ENCODE measurements around the gene NDFIP1.

Gene NDFIP1

GRCh38 chr5:142095035-142095434 lies 13.5 kb upstream of the NDFIP1 start:
- peak; percentile 71 to 92 for DNase-seq

- peak; percentile 29 to 59 for DNase-seq
Measured at GRCh38 chr5:142095651-142096330, 12.8 kb upstream of the NDFIP1 start.

DNA sequence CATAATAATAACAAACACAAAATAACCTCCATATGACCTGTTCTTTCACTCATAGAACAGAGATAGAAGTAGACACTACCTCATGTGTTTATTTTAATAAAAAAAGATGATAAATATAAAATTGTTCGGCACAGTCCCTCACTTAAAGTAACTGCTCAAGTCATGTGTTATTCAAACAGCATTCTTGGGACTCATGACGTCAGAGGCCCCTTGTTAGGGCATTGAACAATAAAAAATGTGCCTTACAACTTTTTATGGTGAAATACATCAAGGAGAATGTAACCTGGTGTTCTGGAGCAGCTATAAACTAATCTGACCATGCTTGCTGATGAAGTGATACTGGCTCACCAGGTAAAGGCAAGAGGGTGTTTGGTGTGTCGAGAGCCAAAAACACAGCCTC lies 12.2 kb upstream of the NDFIP1 start:
- no peak for DNase-seq

DNA sequence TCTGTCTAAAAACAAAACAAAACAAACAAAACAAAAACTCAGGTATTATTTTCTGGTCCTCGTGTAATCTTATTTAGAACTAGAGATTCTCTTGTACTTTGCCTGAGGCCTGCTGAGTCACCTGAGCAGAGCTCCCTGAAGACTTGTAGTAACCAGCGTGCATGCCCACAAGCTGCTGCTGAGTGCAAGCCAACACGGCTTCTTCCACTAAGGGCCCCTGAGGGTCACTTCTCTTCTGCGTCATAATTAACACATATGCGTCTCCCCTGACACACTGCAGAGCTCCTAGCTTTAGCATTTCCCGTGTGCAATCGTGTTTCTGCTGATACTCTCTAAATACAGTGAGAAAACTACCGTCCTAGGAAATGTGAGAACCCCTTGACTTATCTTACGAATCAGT lies 10.9 kb upstream of the NDFIP1 start:
- no peak for DNase-seq

DNA sequence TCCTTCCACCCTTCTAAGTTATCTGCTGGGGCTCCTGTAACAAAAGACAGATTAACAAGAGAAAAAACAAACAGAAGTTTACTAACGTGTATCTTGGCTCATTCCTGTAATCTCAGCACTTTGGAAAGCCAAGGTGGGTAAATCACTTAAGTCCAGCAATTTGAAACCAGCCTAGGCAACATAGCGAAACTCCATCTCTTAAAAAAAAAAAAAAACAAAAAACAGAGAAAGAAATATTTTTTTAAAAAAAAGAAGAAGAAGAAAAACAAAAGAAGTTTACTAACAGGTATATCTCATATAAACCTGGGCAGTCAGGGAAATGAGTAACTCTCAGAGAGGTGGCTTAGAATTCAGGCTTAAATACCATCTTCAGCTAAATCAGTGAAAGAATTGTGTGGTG lies 10.3 kb upstream of the NDFIP1 start:
- no peak for DNase-seq

DNA sequence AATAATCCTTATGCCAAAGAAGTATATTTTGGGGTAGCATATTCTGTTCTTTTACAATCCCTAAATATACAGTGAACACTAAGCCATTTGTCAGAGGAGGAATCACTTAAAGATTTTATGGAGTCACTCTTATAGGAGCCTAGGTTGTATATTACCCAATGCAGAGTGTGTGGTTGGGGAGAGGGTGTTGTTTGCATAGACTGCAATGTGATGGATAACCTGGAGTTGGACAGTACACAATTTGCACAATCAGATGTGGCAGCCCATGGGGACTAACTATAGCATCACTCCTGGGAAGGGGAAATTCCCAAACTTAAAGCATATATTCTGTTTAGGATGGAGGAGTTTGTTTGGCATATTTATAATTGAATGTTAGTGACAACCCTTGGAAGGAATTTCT lies 9.6 kb upstream of the NDFIP1 start:
- DNase-seq: peak in 1 of 2 donors; percentile 45

DNA sequence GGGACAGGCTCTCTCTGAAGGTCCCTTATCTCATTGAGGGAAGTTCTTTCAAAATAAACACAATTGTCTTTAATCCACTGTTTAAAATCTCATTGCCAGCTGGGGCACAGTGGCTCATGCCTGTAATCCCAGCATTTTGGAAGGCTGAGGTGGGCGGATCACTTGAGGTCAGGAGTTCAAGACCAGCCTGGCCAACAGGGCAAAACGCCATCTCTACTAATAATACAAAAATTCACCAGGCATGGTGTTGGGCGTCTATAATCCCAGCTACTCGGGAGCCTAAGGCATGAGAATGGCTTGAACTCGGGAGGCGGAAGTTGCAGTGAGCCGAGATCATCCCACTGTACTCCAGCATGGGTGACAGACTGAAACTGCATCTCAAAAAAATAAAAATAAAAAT lies 8.3 kb upstream of the NDFIP1 start:
- DNase-seq: no peak

- DNase-seq: no peak
Measured at GRCh38 chr5:142102980-142103740, 5.4 kb upstream of the NDFIP1 start.

DNA sequence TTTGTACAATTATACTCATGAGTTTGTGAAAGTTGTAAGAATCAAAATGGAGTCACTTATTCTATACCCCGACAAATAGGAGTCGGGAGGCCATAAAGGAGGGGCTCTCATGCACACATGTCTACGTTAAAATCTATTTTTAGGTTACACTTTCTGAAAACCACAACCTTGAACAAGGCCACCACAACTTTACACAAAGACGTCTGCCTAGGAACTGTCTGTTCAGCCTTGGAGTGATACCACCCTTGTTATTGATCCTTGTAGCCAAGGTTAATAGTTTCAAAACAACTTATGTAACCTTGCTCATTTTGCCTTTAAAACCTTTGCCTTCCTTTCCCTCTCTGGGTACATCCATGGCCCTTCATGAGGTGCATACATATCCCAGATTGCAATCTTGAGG lies 4.1 kb upstream of the NDFIP1 start:
- no peak for DNase-seq

GRCh38 chr5:142106061-142106460 lies 2.5 kb upstream of the NDFIP1 start:
- DNase-seq: no peak

- no peak for DNase-seq
Measured at GRCh38 chr5:142107036-142107735, 1.4 kb upstream of the NDFIP1 start.

DNA sequence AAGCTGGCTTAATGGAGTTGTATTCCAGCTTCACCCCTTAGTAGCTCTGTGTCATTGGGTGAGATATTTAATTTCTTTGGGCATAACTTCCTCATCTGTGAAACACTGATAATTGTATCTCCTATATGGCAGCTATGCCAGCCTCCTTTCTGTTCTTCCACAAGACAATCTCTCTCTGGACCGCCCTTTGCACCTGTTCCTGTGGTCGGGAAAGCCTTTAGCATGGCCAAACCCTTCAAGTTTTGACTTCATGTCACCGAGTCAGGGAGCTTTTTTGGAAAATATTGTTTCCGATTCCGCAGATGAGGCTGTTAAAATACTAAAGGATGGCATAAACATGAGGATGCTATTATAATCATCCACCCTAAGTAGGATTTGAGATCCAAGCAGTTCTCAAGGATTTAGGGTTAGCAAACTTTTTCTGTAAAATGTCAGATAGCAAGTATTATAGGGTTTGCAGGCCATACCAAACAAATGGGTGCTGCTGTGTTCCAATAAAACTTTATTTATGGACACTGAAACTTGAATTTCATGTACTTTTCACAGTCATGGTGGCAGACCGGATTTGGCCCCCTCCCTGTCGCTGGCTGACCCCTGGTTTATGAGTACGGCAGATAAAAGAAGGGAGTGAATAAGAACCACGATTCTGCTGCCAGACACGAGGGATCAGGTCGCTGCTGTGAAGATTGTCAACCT lies 695 bp upstream of the NDFIP1 start:
- DNase-seq: no peak

GRCh38 chr5:142109331-142110045 lies 909 bp downstream of the NDFIP1 start:
- no peak for DNase-seq

DNA sequence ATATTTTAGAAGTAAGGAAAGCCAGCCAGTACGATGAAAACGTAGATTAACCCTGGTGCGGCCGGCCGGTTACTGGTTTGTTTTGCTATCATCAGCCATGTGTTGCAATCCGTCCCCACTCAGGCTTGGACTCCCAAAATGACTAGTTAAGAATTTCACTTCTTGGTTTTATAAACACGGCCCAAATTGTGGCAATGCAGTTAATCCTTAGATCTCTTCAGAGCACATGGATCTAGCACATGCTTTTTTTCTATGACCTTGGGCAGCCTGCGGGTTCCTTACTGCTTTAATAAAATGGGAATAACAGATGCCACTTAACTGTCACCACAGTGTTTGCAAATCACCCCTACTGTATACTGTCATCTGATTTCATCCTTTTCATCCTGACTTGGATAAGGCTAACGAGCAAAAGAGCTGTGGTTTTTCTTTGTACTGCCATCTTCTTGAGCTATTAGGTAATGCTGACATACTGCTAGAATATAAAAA lies 1.5 kb downstream of the NDFIP1 start:
- peak; percentile 58 to 62 for DNase-seq

DNA sequence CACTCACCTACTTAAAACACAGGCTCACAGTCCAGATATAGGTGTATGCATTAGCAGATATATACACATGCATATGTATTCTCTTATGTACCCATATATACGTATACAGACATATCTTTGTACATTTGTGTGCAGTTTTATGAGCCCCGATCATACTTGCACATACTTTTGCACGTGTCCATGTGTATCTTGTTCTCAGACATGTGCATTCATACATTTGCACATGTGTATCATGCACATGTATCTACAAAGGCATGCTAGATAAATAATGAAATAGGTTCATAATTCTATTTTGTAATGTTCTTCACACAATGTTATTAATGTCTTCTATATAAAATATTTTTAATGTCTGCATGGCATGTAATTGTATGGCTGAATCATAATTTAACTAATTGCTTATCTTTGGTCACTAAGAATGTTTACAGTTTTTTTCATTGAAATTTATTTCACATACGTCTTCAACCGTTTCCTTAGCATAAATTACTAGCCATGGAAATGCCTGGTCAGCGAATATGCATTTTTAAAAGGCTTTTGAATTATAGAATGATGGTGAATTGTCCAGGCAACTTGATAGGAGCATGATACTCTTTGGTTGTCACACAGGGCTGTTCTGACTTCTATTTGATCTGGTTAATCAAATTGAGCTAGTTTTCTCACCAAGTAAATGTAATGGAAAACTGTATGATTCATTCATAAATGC lies 2.6 kb downstream of the NDFIP1 start:
- DNase-seq: no peak

- no peak for DNase-seq
Measured at GRCh38 chr5:142114687-142115086, 6.1 kb downstream of the NDFIP1 start.

- DNase-seq: no peak
Measured at GRCh38 chr5:142115937-142116614, 7.5 kb downstream of the NDFIP1 start.

DNA sequence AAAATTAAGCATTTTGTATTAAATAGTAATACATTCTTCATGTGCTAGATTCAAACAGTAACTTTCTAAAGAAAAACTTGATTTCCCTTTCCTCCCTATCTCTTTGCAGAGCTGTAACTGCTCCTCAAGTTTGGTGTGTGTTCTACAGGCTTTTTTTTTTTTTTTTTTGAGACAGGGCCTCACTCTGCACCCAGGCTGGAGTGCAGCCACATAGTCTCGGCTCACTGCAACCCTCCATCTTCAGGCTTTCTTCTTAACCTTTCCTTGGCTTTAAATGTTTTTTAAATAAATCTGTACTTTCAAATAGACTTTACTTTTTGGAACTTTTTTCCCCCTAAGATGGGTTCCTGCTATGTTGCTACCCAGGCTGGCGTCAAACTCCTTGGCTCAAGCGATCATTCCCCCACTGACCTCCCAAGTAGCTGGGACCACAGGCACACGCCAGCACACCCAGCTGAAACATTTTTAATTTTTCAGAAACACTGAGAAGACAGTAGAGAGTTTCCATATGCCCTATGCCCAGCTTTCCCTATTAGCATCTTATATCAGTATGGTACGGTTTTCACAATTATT lies 9.1 kb downstream of the NDFIP1 start:
- DNase-seq: no peak

- no peak for DNase-seq
Measured at GRCh38 chr5:142118155-142118686, 9.6 kb downstream of the NDFIP1 start.

DNA sequence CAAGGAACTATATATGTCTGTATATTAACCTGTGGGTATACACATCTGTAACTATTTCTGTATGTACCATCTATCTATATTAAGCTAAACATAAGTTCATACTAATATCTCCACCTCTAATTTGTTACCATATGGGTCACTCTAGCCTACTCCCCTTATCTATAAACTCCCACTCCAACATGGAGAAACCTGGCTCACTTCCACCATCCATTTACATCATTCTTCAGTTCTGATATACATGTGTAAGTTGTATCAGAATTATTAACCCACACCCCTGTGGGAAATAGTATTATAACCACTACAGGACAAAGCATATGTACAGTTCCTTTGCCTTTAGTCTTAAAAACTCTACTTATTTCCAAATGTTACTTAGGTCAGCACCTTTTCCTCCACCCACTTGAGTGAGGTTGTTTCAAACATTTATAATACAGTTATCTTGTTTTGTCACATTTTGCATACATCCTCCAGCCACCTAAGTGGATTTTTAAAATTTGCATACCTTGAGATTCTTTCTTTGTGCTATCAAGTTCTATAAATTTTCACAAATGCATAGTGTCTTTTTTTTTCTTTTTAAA lies 10.6 kb downstream of the NDFIP1 start:
- DNase-seq: no peak

Data from inflammatory macrophage treated with lipopolysaccharide for 1 hour (primary cell).